HG02973 (cell line): Measurements from ENCODE around the gene AP5Z1.

Source experiments
- ATAC-seq: cut with Tn5 transposase; IDR thresholded peaks from one replicate; pipeline ENCODE4 v1.9.1; 2021; ENCODE audit warnings: moderate library complexity; ENCODE audit not compliant: unreplicated experiment

The AP5Z1 gene

GRCh38 chr7:4745265-4745919 lies 30.0 kb upstream of the AP5Z1 start:
- no peak for ATAC-seq

GRCh38 chr7:4745971-4746919 lies 29.2 kb upstream of the AP5Z1 start:
- no peak for ATAC-seq

GRCh38 chr7:4747013-4747412 lies 28.4 kb upstream of the AP5Z1 start:
- no peak for ATAC-seq

GRCh38 chr7:4747746-4748145 lies 27.7 kb upstream of the AP5Z1 start:
- ATAC-seq, result no peak

GRCh38 chr7:4748231-4748681 lies 27.2 kb upstream of the AP5Z1 start:
- ATAC-seq, result no peak

GRCh38 chr7:4749363-4749762 lies 26.1 kb upstream of the AP5Z1 start:
- no peak for ATAC-seq

GRCh38 chr7:4749798-4750197 lies 25.6 kb upstream of the AP5Z1 start:
- no peak for ATAC-seq

- ATAC-seq, result no peak
Measured at GRCh38 chr7:4751398-4751947, 23.9 kb upstream of the AP5Z1 start.

GRCh38 chr7:4753598-4754432 lies 21.6 kb upstream of the AP5Z1 start:
- peak; percentile 80 for ATAC-seq

- ATAC-seq, result no peak
Measured at GRCh38 chr7:4754433-4755010, 20.9 kb upstream of the AP5Z1 start.

- no peak for ATAC-seq
Measured at GRCh38 chr7:4755045-4755444, 20.4 kb upstream of the AP5Z1 start.

- no peak for ATAC-seq
Measured at GRCh38 chr7:4758111-4758510, 17.3 kb upstream of the AP5Z1 start.

- no peak for ATAC-seq
Measured at GRCh38 chr7:4758791-4759190, 16.6 kb upstream of the AP5Z1 start.

- no peak for ATAC-seq
Measured at GRCh38 chr7:4759211-4759610, 16.2 kb upstream of the AP5Z1 start.

- ATAC-seq, result no peak
Measured at GRCh38 chr7:4760952-4761351, 14.5 kb upstream of the AP5Z1 start.

- no peak for ATAC-seq
Measured at GRCh38 chr7:4762121-4763055, 13.0 kb upstream of the AP5Z1 start.

GRCh38 chr7:4763091-4763793 lies 12.2 kb upstream of the AP5Z1 start:
- ATAC-seq, result no peak

- no peak for ATAC-seq
Measured at GRCh38 chr7:4763794-4764185, 11.6 kb upstream of the AP5Z1 start.
